Measurements from ENCODE around the gene E2F3.

GRCh38 chr6:20455251-20455940 is 53.7 kb downstream of the E2F3 start:
- no peak for TF ChIP-seq CTCF (IDR thresholded peaks at IDR 0.05)
- no peak for TF ChIP-seq POLR2A (IDR thresholded peaks at IDR 0.05)
